Trophoblast cell (in vitro differentiated cells and primary cell): ENCODE measurements around the gene ITGAE.

ENCODE experiments used
- DNase-seq, 2 donors: peaks; one replicate each; pipeline ENCODE4 v3.0.0-alpha.2; 2016
- H2AFZ ChIP-seq: 2 replicates; pipeline ENCODE4 v1.6.1; 2013; ENCODE audit warnings: low read length, moderate library complexity, mild to moderate bottlenecking; ENCODE audit not compliant: insufficient read depth, poor library complexity
- H2AK5ac ChIP-seq: 2 replicates; pipeline ENCODE4 v1.6.1; 2013; ENCODE audit warnings: mild to moderate bottlenecking, low read length
- H2BK120ac ChIP-seq: 2 replicates; pipeline ENCODE4 v1.6.1; 2013; ENCODE audit warnings: low read length, mild to moderate bottlenecking, moderate library complexity; ENCODE audit not compliant: insufficient read depth, poor library complexity
- H2BK12ac ChIP-seq: 2 replicates; pipeline ENCODE4 v1.6.1; 2013; ENCODE audit warnings: mild to moderate bottlenecking, low read length, moderate library complexity
- H2BK5ac ChIP-seq: 2 replicates; pipeline ENCODE4 v1.6.1; 2013; ENCODE audit warnings: low read length, low read depth, moderate library complexity, mild to moderate bottlenecking; ENCODE audit not compliant: poor library complexity
- H3K14ac ChIP-seq: 2 replicates; pipeline ENCODE4 v1.6.1; 2013; ENCODE audit warnings: mild to moderate bottlenecking, low read length
- H3K18ac ChIP-seq: 2 replicates; pipeline ENCODE4 v1.6.1; 2013; ENCODE audit warnings: mild to moderate bottlenecking, low read length
- H3K23ac ChIP-seq: 2 replicates; pipeline ENCODE4 v1.6.1; 2013; ENCODE audit warnings: low read length
- H3K27ac ChIP-seq: 2 replicates; pipeline ENCODE4 v1.5.1; 2013; ENCODE audit warnings: low read depth, mild to moderate bottlenecking, inconsistent platforms, low read length, moderate library complexity
- H3K27me3 ChIP-seq: 2 replicates; pipeline ENCODE4 v1.6.1; 2013; ENCODE audit warnings: inconsistent platforms, mild to moderate bottlenecking, low read length, moderate library complexity; ENCODE audit not compliant: insufficient read depth
- H3K36me3 ChIP-seq, 2 experiments: 1 replicate in 1 of 2; 2 replicates in 1 of 2; pipeline ENCODE4 v1.6.1; 2013; ENCODE audit warnings: low read length in 2 of 2, mild to moderate bottlenecking in 2 of 2, moderate library complexity in 1 of 2; ENCODE audit not compliant: insufficient read depth in 2 of 2, control insufficient read depth in 1 of 2
- H3K4ac ChIP-seq: 2 replicates; pipeline ENCODE4 v1.6.1; 2013; ENCODE audit warnings: low read depth, mild to moderate bottlenecking, low read length, moderate library complexity
- H3K4me1 ChIP-seq, 2 experiments: 1 replicate in 1 of 2; 2 replicates in 1 of 2; pipeline ENCODE4 v1.6.1; 2013; ENCODE audit warnings: low read length in 2 of 2, mild to moderate bottlenecking in 2 of 2, moderate library complexity in 1 of 2; ENCODE audit not compliant: insufficient read depth in 2 of 2, control insufficient read depth in 1 of 2
- H3K4me2 ChIP-seq: 2 replicates; pipeline ENCODE4 v1.6.1; 2013; ENCODE audit warnings: inconsistent platforms, mild to moderate bottlenecking, low read length, moderate library complexity
- H3K4me3 ChIP-seq: 2 replicates; pipeline ENCODE4 v1.5.1; 2013; ENCODE audit warnings: mild to moderate bottlenecking, low read depth, low read length, inconsistent platforms
- H3K79me1 ChIP-seq: one replicate; pipeline ENCODE4 v1.6.1; 2013; ENCODE audit warnings: low read length
- H3K79me2 ChIP-seq: 2 replicates; pipeline ENCODE4 v1.6.1; 2013; ENCODE audit warnings: low read length, mild to moderate bottlenecking; ENCODE audit not compliant: control insufficient read depth, insufficient read depth, poor library complexity
- H3K9ac ChIP-seq: 2 replicates; pipeline ENCODE4 v1.6.1; 2013; ENCODE audit warnings: mild to moderate bottlenecking, low read length
- H3K9me3 ChIP-seq: 2 replicates; pipeline ENCODE4 v1.6.1; 2013; ENCODE audit warnings: low read depth, mild to moderate bottlenecking, control low read depth, inconsistent platforms, low read length; ENCODE audit not compliant: insufficient read depth
- H4K12ac ChIP-seq: 2 replicates; pipeline ENCODE4 v1.6.1; 2013; ENCODE audit warnings: low read depth, mild to moderate bottlenecking, low read length, moderate library complexity
- H4K8ac ChIP-seq: 2 replicates; pipeline ENCODE4 v1.6.1; 2013; ENCODE audit warnings: low read depth, mild to moderate bottlenecking, low read length, moderate library complexity
- H4K91ac ChIP-seq: one replicate; pipeline ENCODE4 v1.6.1; 2013; ENCODE audit warnings: low read depth, mild to moderate bottlenecking, low read length, moderate library complexity
- WGBS: extraction: QIAGEN DNeasy Blood & Tissue Kit; methylation state at CpG from one replicate; pipeline ENCODE4 v1.1.7; 2013; ENCODE audit warnings: missing lambda C conversion rate; ENCODE audit not compliant: insufficient read length, insufficient coverage; ENCODE audit errors: extremely low coverage; 5-methylcytosine and 5-hydroxymethylcytosine counted together

Gene ITGAE

GRCh38 chr17:3812284-3812683, 11.3 kb upstream of the ITGAE start:
- H3K27ac ChIP-seq: no peak overlapping the region
- H2BK120ac ChIP-seq: no peak overlapping the region
- H3K79me2 ChIP-seq: no peaks in the 10 kb centered on the region
- H3K4me2 ChIP-seq: no peak overlapping the region
- H4K8ac ChIP-seq: no peak overlapping the region
- H4K12ac ChIP-seq: no peak overlapping the region
- no peak overlapping the region for H2AK5ac ChIP-seq
- H3K36me3 ChIP-seq: peaks cover 45 to 68% of the 10 kb centered on the region in 2 experiments
- no peaks in the 10 kb centered on the region for H3K4me1 ChIP-seq
- no peak overlapping the region for H2BK5ac ChIP-seq
- no peaks in the 10 kb centered on the region for H3K27me3 ChIP-seq
- H3K9ac ChIP-seq: no peak overlapping the region
- H3K14ac ChIP-seq: no peak overlapping the region
- H3K18ac ChIP-seq: no peak overlapping the region
- H3K9me3 ChIP-seq: no peaks in the 10 kb centered on the region
- H2BK12ac ChIP-seq: no peak overlapping the region
- peak in 1 of 2 donors; percentile 6 for DNase-seq
- H3K4me3 ChIP-seq: no peak overlapping the region
- H3K4ac ChIP-seq: no peak overlapping the region
- no peak overlapping the region for H3K23ac ChIP-seq
- no CpG with 5 or more reads among the region's 10 CpGs for WGBS
- H4K91ac ChIP-seq: no peak overlapping the region
- no peaks in the 10 kb centered on the region for H3K79me1 ChIP-seq
- H2AFZ ChIP-seq: no peak overlapping the region

DNA sequence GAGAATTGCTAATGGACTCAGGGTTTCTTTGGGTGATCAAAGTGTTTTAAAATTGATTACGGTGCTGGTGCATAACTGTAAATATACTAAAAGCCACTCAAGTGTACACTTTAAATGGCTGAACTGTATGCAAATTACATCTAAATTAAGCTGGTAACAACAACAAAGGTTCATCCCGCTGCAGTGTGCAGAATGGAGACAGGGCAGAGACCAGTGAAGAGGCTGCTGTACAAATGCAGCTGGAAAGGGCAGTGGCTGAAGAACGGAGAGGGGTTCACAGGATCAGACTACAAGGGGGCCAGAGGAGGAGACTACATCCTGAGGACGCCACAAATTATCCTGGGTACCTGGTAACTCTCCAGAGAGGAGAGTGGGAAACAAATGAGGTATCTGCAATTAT, 9.0 kb upstream of the ITGAE start:
- peaks cover 42 to 61% of the 10 kb centered on the region in 2 experiments for H3K36me3 ChIP-seq
- no peaks in the 10 kb centered on the region for H3K79me1 ChIP-seq
- H3K4ac ChIP-seq: no peak overlapping the region
- H3K27ac ChIP-seq: no peak overlapping the region
- no peak overlapping the region for H3K4me2 ChIP-seq
- H3K9me3 ChIP-seq: no peaks in the 10 kb centered on the region
- H4K91ac ChIP-seq: no peak overlapping the region
- no peaks in the 10 kb centered on the region for H3K4me1 ChIP-seq
- no peak for DNase-seq
- no peak overlapping the region for H2BK5ac ChIP-seq
- no peak overlapping the region for H4K12ac ChIP-seq
- no peak overlapping the region for H3K4me3 ChIP-seq
- H3K23ac ChIP-seq: no peak overlapping the region
- H3K27me3 ChIP-seq: no peaks in the 10 kb centered on the region
- H2BK120ac ChIP-seq: no peak overlapping the region
- no peak overlapping the region for H2AFZ ChIP-seq
- no peak overlapping the region for H3K18ac ChIP-seq
- H3K9ac ChIP-seq: no peak overlapping the region
- WGBS: no CpG with 5 or more reads among the region's 4 CpGs
- no peak overlapping the region for H4K8ac ChIP-seq
- H2BK12ac ChIP-seq: no peak overlapping the region
- no peak overlapping the region for H2AK5ac ChIP-seq
- no peak overlapping the region for H3K14ac ChIP-seq
- no peaks in the 10 kb centered on the region for H3K79me2 ChIP-seq

GRCh38 chr17:3809135-3809534, 8.1 kb upstream of the ITGAE start:
- H3K9me3 ChIP-seq: no peaks in the 10 kb centered on the region
- WGBS: no CpG with 5 or more reads among the region's 4 CpGs

GRCh38 chr17:3808701-3809100, 7.7 kb upstream of the ITGAE start:
- peaks cover 36 to 51% of the 10 kb centered on the region in 2 experiments for H3K36me3 ChIP-seq
- no peak overlapping the region for H4K91ac ChIP-seq
- H2AK5ac ChIP-seq: no peak overlapping the region
- H3K4me3 ChIP-seq: no peak overlapping the region
- H3K18ac ChIP-seq: no peak overlapping the region
- H2BK120ac ChIP-seq: no peak overlapping the region
- no peak overlapping the region for H2AFZ ChIP-seq
- no peak overlapping the region for H4K12ac ChIP-seq
- no peak for DNase-seq
- no peaks in the 10 kb centered on the region for H3K79me2 ChIP-seq
- H3K9ac ChIP-seq: no peak overlapping the region
- H3K4me1 ChIP-seq: no peaks in the 10 kb centered on the region
- no peak overlapping the region for H3K4me2 ChIP-seq
- no peaks in the 10 kb centered on the region for H3K79me1 ChIP-seq
- no CpG with 5 or more reads among the region's 7 CpGs for WGBS
- H2BK12ac ChIP-seq: no peak overlapping the region
- H3K4ac ChIP-seq: no peak overlapping the region
- H3K9me3 ChIP-seq: no peaks in the 10 kb centered on the region
- H3K14ac ChIP-seq: no peak overlapping the region
- H4K8ac ChIP-seq: no peak overlapping the region
- no peak overlapping the region for H3K23ac ChIP-seq
- no peak overlapping the region for H3K27ac ChIP-seq
- no peaks in the 10 kb centered on the region for H3K27me3 ChIP-seq
- H2BK5ac ChIP-seq: no peak overlapping the region

More at GRCh38 chr17:3809135-3809534, 8.1 kb upstream of the ITGAE start:
- H2AK5ac ChIP-seq: no peak overlapping the region
- H2BK5ac ChIP-seq: no peak overlapping the region
- H3K18ac ChIP-seq: no peak overlapping the region
- no peak overlapping the region for H3K14ac ChIP-seq
- H3K36me3 ChIP-seq: peaks cover 37 to 55% of the 10 kb centered on the region in 2 experiments
- no peaks in the 10 kb centered on the region for H3K27me3 ChIP-seq
- H3K79me1 ChIP-seq: no peaks in the 10 kb centered on the region
- H3K79me2 ChIP-seq: no peaks in the 10 kb centered on the region
- H3K4me3 ChIP-seq: no peak overlapping the region
- H2AFZ ChIP-seq: no peak overlapping the region
- no peak overlapping the region for H3K4ac ChIP-seq
- H3K4me2 ChIP-seq: no peak overlapping the region
- DNase-seq: peak in 1 of 2 donors; percentile 32
- H3K27ac ChIP-seq: no peak overlapping the region
- no peak overlapping the region for H3K9ac ChIP-seq
- no peak overlapping the region for H4K8ac ChIP-seq
- no peak overlapping the region for H2BK120ac ChIP-seq
- no peak overlapping the region for H2BK12ac ChIP-seq
- no peak overlapping the region for H4K91ac ChIP-seq
- H3K23ac ChIP-seq: no peak overlapping the region
- H3K4me1 ChIP-seq: no peaks in the 10 kb centered on the region
- no peak overlapping the region for H4K12ac ChIP-seq
